ENCODE results near the gene CST7. TPM values are rescaled to one million over a fixed set of nuclear protein-coding genes. Genes with fewer than 3 reads are reported as not detected.
A peak's percentile ranks its signal among the peaks of the same experiment; 100 is the strongest.
"Not testable (repeated sequence)": the region's sequence is repeated elsewhere in the genome, so short reads cannot be mapped to it uniquely, and the experiment has no call there.

Gene CST7
- total RNA-seq, 2 experiments from 2014 or later: 81.8 to 83.1 TPM

DNA sequence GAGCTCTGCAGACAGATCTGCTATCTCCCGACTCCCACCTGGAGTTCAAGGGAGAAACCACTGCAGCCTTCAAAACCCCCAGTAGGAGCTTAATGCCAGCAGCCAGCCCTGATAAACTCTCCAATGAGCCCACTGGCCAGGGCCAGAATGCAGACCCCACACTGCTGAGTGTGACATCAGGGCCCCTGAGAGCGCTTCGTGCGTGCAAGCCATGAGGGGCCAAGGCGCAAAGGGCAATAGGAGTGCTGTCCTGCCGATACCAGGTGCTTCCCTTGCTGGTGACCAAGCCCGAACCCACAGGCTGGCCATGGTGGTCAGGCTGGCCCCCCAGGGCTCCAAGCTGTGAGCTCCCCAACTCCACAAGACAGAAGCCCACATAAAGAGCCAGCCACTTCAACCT lies 33.2 kb upstream of the CST7 start:
- ChIA-PET CTCF (interaction anchor here (2.0 kb wide), 1 partner anchor 15 kb away, joined by 7 read pairs; no protein-coding TSS in a partner anchor), POLR2A (no interaction called here)
- Mint-ChIP-seq H3K36me3 (no peaks in the 10 kb centered on the region), H3K27ac (no peak overlapping the region), H3K27me3 (peaks cover 3% of the 10 kb centered on the region), H3K4me1 (ENCODE audit: low read depth) (peaks cover 7% of the 10 kb centered on the region), H3K9me3 (no peaks in the 10 kb centered on the region), H3K4me3 (no peak overlapping the region)
- intact Hi-C loops (cut with micrococcal nuclease): loop anchor here (5.0 kb wide), 3 partner anchors 134 to 814 kb away; no protein-coding TSS in a partner anchor
- no peak for DNase-seq

DNA sequence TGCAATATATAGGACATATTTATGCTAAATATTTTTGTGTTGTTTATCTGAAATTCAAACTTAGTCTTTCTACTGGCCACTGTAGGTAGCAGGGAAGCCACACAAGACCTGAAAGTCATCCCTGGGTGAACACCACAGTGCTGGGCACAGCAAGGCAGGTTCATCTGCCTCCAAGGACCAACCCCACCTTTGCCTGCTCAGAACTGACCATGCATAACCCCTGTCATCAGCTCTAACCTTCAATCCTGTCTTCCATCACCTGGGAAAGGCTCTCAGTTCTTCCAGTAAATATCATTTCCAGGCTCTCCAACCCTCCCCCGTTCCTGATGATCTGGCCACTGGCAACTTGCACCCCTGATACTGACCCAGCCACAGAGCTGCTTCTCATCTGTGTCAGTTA lies 32.7 kb upstream of the CST7 start:
- Mint-ChIP-seq H3K27me3 (peaks cover 4% of the 10 kb centered on the region), H3K36me3 (no peaks in the 10 kb centered on the region), H3K4me3 (no peak overlapping the region), H3K4me1 (ENCODE audit: low read depth) (peaks cover 7% of the 10 kb centered on the region), H3K9me3 (peaks cover 2% of the 10 kb centered on the region), H3K27ac (no peak overlapping the region)
- intact Hi-C loops (cut with micrococcal nuclease): loop anchor here (5.0 kb wide), 3 partner anchors 134 to 814 kb away; no protein-coding TSS in a partner anchor
- POLR2A ChIA-PET: no interaction called here
- CTCF ChIA-PET: interaction anchor here (0.6 to 2.0 kb wide), 3 partner anchors 14 to 132 kb away, joined by 3 to 7 read pairs (median 4); no protein-coding TSS in a partner anchor
- no peak for DNase-seq

DNA sequence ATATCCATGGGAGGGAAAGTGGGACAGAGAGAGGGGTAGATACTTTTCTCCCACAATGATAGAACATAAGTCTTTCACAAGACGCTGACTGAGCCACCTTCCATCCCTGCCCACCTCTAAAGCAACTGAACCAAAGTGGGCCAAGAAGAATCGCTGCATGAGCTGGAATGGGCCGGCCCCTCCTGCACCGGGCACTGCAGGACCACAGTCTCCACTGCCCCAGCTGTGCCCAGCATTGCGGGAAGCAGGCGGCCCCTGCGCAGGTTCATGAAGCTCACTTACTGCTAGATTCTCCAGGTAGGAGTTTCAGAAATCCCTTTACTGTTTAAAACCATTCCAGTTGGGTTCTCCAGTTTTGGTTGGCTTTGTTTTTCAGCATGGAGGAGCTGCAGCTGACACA lies 32.0 kb upstream of the CST7 start:
- Mint-ChIP-seq H3K4me3 (no peak overlapping the region), H3K9me3 (peaks cover 5% of the 10 kb centered on the region), H3K36me3 (no peaks in the 10 kb centered on the region), H3K4me1 (ENCODE audit: low read depth) (peaks cover 7% of the 10 kb centered on the region), H3K27me3 (peaks cover 4% of the 10 kb centered on the region), H3K27ac (no peak overlapping the region)
- intact Hi-C loops (cut with micrococcal nuclease): loop anchor here (5.0 kb wide), 3 partner anchors 135 to 815 kb away; no protein-coding TSS in a partner anchor
- POLR2A ChIA-PET: no interaction called here
- DNase-seq: no peak
- CTCF ChIA-PET: interaction anchor here (0.6 to 2.1 kb wide), 6 partner anchors 13 to 979 kb away, joined by 3 to 7 read pairs (median 6); no protein-coding TSS in a partner anchor

DNA sequence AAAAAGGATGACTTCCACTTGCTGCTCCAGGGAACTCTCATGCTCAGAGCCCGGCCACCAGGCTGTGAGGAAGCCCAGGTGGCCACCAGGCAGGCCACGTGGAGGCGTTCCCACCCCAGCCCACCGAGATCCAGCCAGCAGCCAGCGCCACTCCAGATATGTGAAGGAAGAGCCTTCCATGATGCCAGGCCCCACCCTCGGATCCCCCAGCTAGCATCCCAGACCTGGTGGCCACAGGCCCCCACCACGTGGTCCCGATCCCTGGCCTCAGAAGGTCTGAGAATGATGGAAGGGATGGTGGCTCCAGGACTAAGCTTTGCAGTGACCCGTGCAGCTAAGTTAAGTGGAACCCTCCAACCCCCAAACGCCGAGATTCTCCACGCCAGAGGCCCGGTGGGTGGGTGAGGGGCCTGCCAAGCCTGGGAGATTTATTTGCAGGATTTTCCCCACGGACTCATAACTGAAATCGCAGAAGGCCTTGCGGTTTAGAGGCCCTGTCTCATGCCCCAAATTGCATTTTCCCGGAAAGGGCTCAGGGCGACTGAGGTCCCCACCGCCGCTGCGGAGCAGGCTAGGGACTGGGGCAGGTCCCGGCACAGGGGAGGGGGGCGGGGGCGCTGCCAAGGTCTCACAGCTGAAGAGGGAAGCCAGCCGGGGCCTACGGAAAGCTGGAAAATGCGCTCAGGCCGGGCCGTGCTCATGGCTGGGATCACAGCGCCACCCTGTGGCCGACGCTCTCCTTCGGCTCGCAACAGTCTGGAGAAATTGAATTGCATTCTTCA lies 31.1 kb upstream of the CST7 start:
- POLR2A ChIA-PET: interaction anchor here (0.6 kb wide), 1 partner anchor 600 kb away, joined by 3 read pairs; no protein-coding TSS in a partner anchor
- CTCF ChIA-PET: interaction anchor here (0.5 to 2.1 kb wide), 16 partner anchors 11 to 980 kb away, joined by 3 to 7 read pairs (median 3); no protein-coding TSS in a partner anchor
- DNase-seq: peak; percentile 65
- Mint-ChIP-seq H3K27me3 (peaks cover 4% of the 10 kb centered on the region), H3K27ac (no peak overlapping the region), H3K4me1 (ENCODE audit: low read depth) (peaks cover 7% of the 10 kb centered on the region), H3K4me3 (no peak overlapping the region), H3K36me3 (no peaks in the 10 kb centered on the region), H3K9me3 (peaks cover 5% of the 10 kb centered on the region)
- intact Hi-C loops (cut with micrococcal nuclease): loop anchor here (5.0 kb wide), 3 partner anchors 136 to 816 kb away; no protein-coding TSS in a partner anchor

DNA sequence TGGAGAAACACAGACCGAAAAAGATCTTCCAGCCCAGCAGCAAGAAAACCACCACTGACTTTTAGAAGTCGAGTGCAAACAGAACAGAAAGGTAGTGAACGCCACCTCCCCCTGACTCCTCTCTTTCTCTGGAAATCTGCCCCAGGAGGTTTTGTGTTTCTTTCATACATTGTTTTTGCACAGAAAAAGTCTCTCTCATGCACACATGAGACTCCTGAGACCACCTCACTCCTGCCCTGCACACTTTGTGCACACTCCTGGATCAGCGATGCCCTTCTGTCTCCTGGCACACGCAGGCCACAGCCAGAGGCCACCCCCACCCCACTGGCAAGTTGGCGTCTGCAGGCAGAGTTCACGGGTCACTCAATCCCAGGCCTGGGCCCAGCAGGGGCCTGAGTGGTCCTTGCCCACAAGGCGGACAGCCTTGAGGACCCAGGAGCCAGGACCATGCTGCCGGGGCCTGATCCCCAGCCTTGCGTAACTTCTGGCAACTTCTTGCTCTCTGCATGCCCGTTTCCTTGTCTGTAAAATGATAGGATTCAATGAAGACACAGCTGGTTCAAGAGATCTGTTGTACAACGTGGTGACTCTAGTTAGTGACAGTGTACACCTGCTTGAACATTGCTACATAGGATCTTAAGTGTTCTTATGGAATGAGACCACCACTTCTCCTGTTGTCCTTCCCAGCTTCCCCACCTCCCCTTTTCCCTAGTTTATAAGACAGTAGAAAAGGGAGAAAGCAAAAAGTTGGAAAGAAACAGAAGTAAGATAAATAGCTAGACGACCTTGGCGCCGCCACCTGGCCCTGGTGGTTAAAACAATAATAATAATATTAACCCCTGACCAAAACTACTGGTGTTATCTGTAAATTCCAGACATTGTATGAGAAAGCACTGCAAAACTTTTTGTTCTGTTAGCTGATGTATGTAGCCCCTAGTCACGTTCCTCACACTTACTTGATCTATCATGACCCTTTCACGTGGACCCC lies 30.2 kb upstream of the CST7 start:
- Mint-ChIP-seq H3K36me3 (no peaks in the 10 kb centered on the region), H3K27me3 (peaks cover 4% of the 10 kb centered on the region), H3K4me1 (ENCODE audit: low read depth) (peaks cover 7% of the 10 kb centered on the region), H3K27ac (no peak overlapping the region), H3K4me3 (no peak overlapping the region), H3K9me3 (peaks cover 5% of the 10 kb centered on the region)
- CTCF ChIA-PET: interaction anchor here (0.7 to 2.1 kb wide), 10 partner anchors 12 to 981 kb away, joined by 3 to 7 read pairs (median 4); partner anchors contain the start of gene CST7
- POLR2A ChIA-PET: no interaction called here
- intact Hi-C loops (cut with micrococcal nuclease): loop anchor here (5.0 kb wide), 3 partner anchors 137 to 817 kb away; no protein-coding TSS in a partner anchor
- DNase-seq: no peak

DNA sequence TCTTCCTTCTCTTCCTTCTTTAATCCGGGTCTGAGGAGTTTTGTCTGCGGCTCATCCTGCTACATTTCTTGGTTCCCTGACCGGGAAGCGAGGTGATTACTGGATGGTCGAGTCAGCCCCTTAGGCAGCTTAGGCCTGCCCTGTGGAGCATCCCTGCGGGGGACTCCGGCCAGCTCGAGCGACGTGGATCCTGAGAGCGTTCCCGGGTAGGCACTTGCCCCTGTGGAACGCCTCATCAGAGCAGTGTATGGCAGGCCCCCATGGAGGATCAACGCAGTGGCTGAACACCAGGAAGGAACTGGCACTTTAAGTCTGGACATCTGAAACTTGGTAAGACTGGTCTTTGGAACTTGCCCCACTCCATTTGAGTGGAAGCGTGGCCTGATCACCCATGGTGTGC lies 29.4 kb upstream of the CST7 start:
- CTCF ChIA-PET: interaction anchor here (1.1 kb wide), 1 partner anchor 30 kb away, joined by 3 read pairs; the partner anchor contains the start of gene CST7
- not testable (repeated sequence) for H3K27me3 Mint-ChIP-seq

DNA sequence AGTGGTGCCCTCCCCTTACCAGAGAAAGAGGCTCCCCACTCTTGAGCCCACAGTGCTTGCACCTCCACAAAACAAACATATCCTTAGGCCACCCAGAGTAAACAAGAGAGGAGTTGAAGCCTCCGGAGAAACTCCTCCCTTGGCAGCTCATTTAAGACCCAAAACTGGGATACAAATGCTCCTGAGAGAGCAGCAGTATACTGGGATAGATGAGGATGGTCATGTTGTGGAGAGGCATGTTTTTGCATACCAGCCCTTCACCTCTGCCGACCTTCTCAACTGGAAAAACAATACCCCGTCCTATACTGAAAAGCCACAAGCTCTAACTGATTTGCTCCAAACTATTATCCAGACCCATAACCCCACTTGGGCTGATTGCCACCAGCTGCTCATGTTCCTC lies 28.4 kb upstream of the CST7 start:
- POLR2A ChIA-PET; DNase-seq; H3K27ac Mint-ChIP-seq; H3K36me3 Mint-ChIP-seq; H3K9me3 Mint-ChIP-seq; H3K27me3 Mint-ChIP-seq; H3K4me3 Mint-ChIP-seq; H3K4me1 Mint-ChIP-seq (ENCODE audit: low read depth); intact Hi-C loops (cut with micrococcal nuclease): not testable (repeated sequence)
- CTCF ChIA-PET: interaction anchor here (0.6 kb wide), 1 partner anchor 779 kb away, joined by 4 read pairs; no protein-coding TSS in a partner anchor

More for the DNA sequence above, 29.4 kb upstream of the CST7 start:
- DNase-seq; H3K9me3 Mint-ChIP-seq; H3K36me3 Mint-ChIP-seq; H3K27ac Mint-ChIP-seq; H3K4me1 Mint-ChIP-seq (ENCODE audit: low read depth); POLR2A ChIA-PET; H3K4me3 Mint-ChIP-seq: not testable (repeated sequence)
- intact Hi-C loops (cut with micrococcal nuclease): loop anchor here (5.0 kb wide), 3 partner anchors 137 to 817 kb away; no protein-coding TSS in a partner anchor

DNA sequence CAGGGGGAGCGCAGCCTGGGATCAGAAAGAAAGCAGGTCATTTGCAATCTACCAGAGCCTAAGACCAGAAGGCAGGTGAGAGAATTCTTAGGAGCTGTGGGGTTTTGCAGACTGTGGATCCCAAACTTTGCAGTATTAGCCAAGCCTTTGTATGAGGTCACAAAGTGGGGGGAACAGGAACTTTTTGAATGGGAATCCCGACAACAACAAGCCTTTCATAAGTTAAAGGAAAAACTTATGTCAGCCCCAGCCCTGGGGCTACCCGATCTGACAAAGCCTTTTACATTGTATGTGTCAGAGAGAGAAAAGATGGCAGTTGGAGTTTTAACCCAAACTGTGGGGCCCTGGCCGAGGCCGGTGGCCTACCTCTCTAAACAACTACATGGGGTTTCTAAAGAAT lies 19.8 kb upstream of the CST7 start:
- H3K9me3 Mint-ChIP-seq; intact Hi-C loops (cut with micrococcal nuclease); H3K27me3 Mint-ChIP-seq; H3K27ac Mint-ChIP-seq; H3K36me3 Mint-ChIP-seq; H3K4me3 Mint-ChIP-seq; DNase-seq: not testable (repeated sequence)
- CTCF ChIA-PET: interaction anchor here (0.8 to 3.0 kb wide), 2 partner anchors 11 to 13 kb away, joined by 3 to 7 read pairs; no protein-coding TSS in a partner anchor
- H3K4me1 Mint-ChIP-seq (ENCODE audit: low read depth): peaks cover 22% of the 10 kb centered on the region
- POLR2A ChIA-PET: interaction anchor here (0.8 kb wide), 1 partner anchor 911 kb away, joined by 3 read pairs; no protein-coding TSS in a partner anchor

DNA sequence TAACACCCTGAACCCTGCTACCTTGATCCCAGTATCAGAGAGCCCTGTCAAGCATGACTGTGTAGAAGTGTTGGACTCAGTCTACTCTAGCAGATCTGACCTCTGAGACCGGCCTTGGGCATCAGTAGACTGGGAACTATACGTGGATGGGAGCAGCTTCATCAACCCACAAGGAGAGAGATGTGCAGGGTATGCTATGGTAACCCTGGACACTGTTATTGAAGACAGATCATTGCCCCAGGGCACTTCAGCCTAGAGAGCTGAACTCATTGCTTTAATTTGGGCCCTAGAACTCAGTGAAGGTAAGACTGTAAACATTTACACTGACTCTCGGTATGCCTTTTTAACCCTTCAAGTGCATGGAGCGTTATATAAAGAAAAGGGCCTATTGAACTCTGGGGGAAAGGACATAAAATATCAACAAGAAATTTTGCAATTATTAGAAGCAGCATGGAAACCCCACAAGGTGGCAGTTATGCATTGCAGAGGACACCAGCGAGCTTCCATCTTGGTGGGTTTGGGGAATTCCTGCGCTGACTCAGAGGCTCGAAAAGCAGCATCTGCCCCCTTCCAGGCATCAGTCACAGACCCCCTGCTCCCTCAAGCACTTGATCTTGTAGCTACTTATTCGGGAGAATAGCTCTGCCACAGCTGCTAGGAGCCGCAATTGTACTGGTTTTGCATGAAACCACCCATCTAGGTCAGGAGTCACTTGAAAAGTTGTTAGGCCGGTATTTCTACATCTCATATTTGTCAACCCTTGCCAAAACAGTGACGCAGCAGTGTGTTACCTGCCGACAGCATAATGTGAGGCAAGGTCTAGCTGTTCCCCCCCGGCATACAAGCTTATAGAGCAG lies 19.0 kb upstream of the CST7 start:
- H3K9me3 Mint-ChIP-seq, POLR2A ChIA-PET, H3K27me3 Mint-ChIP-seq, H3K4me3 Mint-ChIP-seq, H3K27ac Mint-ChIP-seq, H3K36me3 Mint-ChIP-seq: not testable (repeated sequence)
- peaks cover 22% of the 10 kb centered on the region for H3K4me1 Mint-ChIP-seq (ENCODE audit: low read depth)
- peak; percentile 32 for DNase-seq
- intact Hi-C loops (cut with micrococcal nuclease): loop anchor here (2.0 kb wide), 1 partner anchor 63 kb away; the partner anchor contains the start of gene APMAP
- CTCF ChIA-PET: interaction anchor here (1.0 to 3.0 kb wide), 6 partner anchors 12 to 146 kb away, joined by 3 to 10 read pairs (median 4); no protein-coding TSS in a partner anchor

DNA sequence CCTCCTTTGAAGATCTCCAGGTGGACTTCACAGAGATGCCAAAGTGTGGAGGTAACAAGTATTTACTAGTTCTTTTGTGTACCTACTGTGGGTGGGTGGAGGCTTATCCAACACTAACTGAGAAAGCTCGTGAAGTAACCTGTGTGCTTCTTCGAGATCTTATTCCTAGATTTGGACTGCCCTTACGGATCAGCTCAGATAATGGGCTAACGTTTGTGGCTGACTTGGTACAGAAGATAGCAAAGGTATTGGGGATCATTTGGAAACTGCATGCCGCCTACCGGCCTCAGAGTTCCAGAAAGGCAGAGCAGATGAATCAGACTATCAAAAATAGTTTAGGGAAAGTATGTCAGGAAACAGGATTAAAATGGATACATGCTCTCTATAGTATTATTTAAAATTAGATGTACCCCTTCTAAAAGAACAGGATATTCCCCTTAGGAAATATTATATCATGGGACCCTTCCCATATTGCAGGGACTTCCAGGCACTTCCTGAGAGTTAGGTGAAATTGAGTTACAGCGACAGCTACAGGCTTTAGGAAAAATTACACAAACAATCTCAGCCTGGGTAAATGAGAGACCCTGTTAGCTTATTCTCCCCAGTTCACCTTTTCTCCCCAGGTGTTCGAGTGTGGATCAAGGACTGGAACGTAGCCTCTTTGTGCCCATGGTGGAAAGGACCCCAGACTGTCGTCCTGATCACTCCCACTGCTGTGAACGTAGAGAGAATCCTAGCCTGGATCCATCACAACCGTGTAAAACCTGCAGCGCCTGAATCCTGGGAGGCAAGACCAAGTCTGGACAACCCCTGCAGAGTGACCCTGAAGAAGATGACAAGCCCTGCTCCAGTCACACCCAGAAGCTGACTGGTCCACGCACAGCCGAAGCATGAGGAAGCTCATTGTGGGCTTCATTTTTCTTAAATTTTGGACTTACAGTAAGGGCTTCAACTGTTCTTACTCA lies 18.1 kb upstream of the CST7 start:
- POLR2A ChIA-PET, H3K9me3 Mint-ChIP-seq, H3K36me3 Mint-ChIP-seq, DNase-seq, H3K27me3 Mint-ChIP-seq, H3K4me3 Mint-ChIP-seq: not testable (repeated sequence)
- Mint-ChIP-seq H3K27ac (peak overlapping the region; percentile 64), H3K4me1 (ENCODE audit: low read depth) (peaks cover 23% of the 10 kb centered on the region)
- CTCF ChIA-PET: interaction anchor here (1.0 to 3.0 kb wide), 8 partner anchors 13 to 147 kb away, joined by 3 to 10 read pairs (median 4); no protein-coding TSS in a partner anchor
- intact Hi-C loops (cut with micrococcal nuclease): loop anchor here (2.0 kb wide), 1 partner anchor 62 kb away; the partner anchor contains the start of gene APMAP
